GM12875 (cell line): ENCODE results near the gene CFAP100.

Source experiments
- H3K4me3 ChIP-seq: one replicate; pipeline ENCODE4 v1.5.1; 2011; ENCODE audit warnings: low read depth, low read length, control low read depth
- CTCF ChIP-seq: IDR thresholded peaks from 2 replicates; pipeline ENCODE4 v1.5.1; 2011; ENCODE audit warnings: low read depth, mild to moderate bottlenecking, control low read depth, inconsistent platforms, low read length, moderate library complexity, borderline replicate concordance; ENCODE audit not compliant: insufficient read depth

The CFAP100 gene

GRCh38 chr3:126424039-126424717 lies 29.5 kb downstream of the CFAP100 start:
- TF ChIP-seq CTCF = no peak
- no peak overlapping the region for H3K4me3 ChIP-seq

- no peak for TF ChIP-seq CTCF
- H3K4me3 ChIP-seq = no peak overlapping the region
Measured at GRCh38 chr3:126424751-126425150, 30.0 kb downstream of the CFAP100 start.

GRCh38 chr3:126431103-126431534 lies 36.4 kb downstream of the CFAP100 start:
- H3K4me3 ChIP-seq = no peak overlapping the region
- TF ChIP-seq CTCF = no peak

GRCh38 chr3:126432361-126433104 lies 37.8 kb downstream of the CFAP100 start:
- no peak overlapping the region for H3K4me3 ChIP-seq
- TF ChIP-seq CTCF = no peak

GRCh38 chr3:126433105-126433430 lies 38.4 kb downstream of the CFAP100 start:
- no peak for TF ChIP-seq CTCF
- H3K4me3 ChIP-seq = no peak overlapping the region

GRCh38 chr3:126433496-126434263 lies 39.0 kb downstream of the CFAP100 start:
- no peak overlapping the region for H3K4me3 ChIP-seq
- TF ChIP-seq CTCF = no peak

- TF ChIP-seq CTCF = no peak
- H3K4me3 ChIP-seq = no peak overlapping the region
Measured at GRCh38 chr3:126434264-126434590, 39.5 kb downstream of the CFAP100 start.
